Activated T-helper 1 cell treated with anti-CD3 and anti-CD28 coated beads, Interleukin-12 subunit alpha, Interleukin-12 subunit beta, Interleukin-2, Interleukin-4 antibody, amounts not matched to agents 30 ng/mL and 10 ng/mL and 1 ng/mL, durations not matched to agents 14 hours and 24 hours and 36 hours (primary cell): ENCODE results near the gene P2RX7. TPM values are rescaled to one million over a fixed set of nuclear protein-coding genes. Genes with fewer than 3 reads are reported as not detected.

ENCODE experiments used
- DNase-seq: peaks from one replicate; pipeline ENCODE4 v3.0.0; 2021; ENCODE audit warnings: low spot score
- H3K27ac Mint-ChIP-seq: one replicate; pipeline ENCODE4 v1.8.0; 2021; ENCODE audit warnings: mild to moderate bottlenecking, mixed read lengths
- H3K27me3 Mint-ChIP-seq: one replicate; pipeline ENCODE4 v1.8.0; 2022; ENCODE audit warnings: mild to moderate bottlenecking, moderate library complexity, mixed read lengths; ENCODE audit not compliant: insufficient read depth
- H3K36me3 Mint-ChIP-seq: one replicate; pipeline ENCODE4 v1.8.0; 2021; ENCODE audit warnings: low read depth, mixed read lengths
- H3K4me1 Mint-ChIP-seq: one replicate; pipeline ENCODE4 v1.8.0; 2021; ENCODE audit warnings: low read depth, mixed read lengths
- H3K4me3 Mint-ChIP-seq: one replicate; pipeline ENCODE4 v1.8.0; 2021; ENCODE audit warnings: mild to moderate bottlenecking, moderate library complexity, mixed read lengths
- H3K9me3 Mint-ChIP-seq: one replicate; pipeline ENCODE4 v1.8.0; 2021; ENCODE audit warnings: mixed read lengths
- intact Hi-C: fragments of 100-400 bp; cut with micrococcal nuclease; formaldehyde crosslinking; loops from one replicate; pipeline ENCODE4 v1.15.1; 2024
- total RNA-seq: library from RNA; stranded (reverse); gene quantifications from 2 replicates; pipeline ENCODE4 v1.2.3, GENCODE V29; 2022

Gene P2RX7
- total RNA-seq, 1 donor from 2014 or later = 8.0 TPM

- Mint-ChIP-seq H3K4me1 (no peaks in the 10 kb centered on the region), H3K36me3 (peaks cover 23% of the 10 kb centered on the region), H3K27me3 (no peaks in the 10 kb centered on the region), H3K4me3 (no peak overlapping the region), H3K27ac (no peak overlapping the region), H3K9me3 (no peaks in the 10 kb centered on the region)
- intact Hi-C loops = no loop called here
- DNase-seq = no peak
Measured at GRCh38 chr12:121172145-121172544, 39.5 kb downstream of the P2RX7 start.

- no peak overlapping the region for H3K4me3 Mint-ChIP-seq
- intact Hi-C loops = no loop called here
Measured at GRCh38 chr12:121175383-121176119, 42.9 kb downstream of the P2RX7 start.

GRCh38 chr12:121176826-121177529, 44.3 kb downstream of the P2RX7 start:
- intact Hi-C loops = no loop called here
- H3K4me1 Mint-ChIP-seq = peaks cover under 1% of the 10 kb centered on the region
- no peak overlapping the region for H3K27ac Mint-ChIP-seq
- no peak overlapping the region for H3K4me3 Mint-ChIP-seq
- H3K9me3 Mint-ChIP-seq = no peaks in the 10 kb centered on the region
- no peaks in the 10 kb centered on the region for H3K27me3 Mint-ChIP-seq
- no peak for DNase-seq
- H3K36me3 Mint-ChIP-seq = peaks cover 17% of the 10 kb centered on the region

More at GRCh38 chr12:121175383-121176119, 42.9 kb downstream of the P2RX7 start:
- DNase-seq = no peak
- Mint-ChIP-seq H3K27me3 (no peaks in the 10 kb centered on the region), H3K36me3 (peaks cover 20% of the 10 kb centered on the region), H3K9me3 (no peaks in the 10 kb centered on the region), H3K27ac (no peak overlapping the region), H3K4me1 (no peaks in the 10 kb centered on the region)

GRCh38 chr12:121181181-121181580, 48.5 kb downstream of the P2RX7 start:
- no peaks in the 10 kb centered on the region for H3K27me3 Mint-ChIP-seq
- H3K36me3 Mint-ChIP-seq = peaks cover 17% of the 10 kb centered on the region
- no peak overlapping the region for H3K4me3 Mint-ChIP-seq
- H3K27ac Mint-ChIP-seq = no peak overlapping the region
- peaks cover 5% of the 10 kb centered on the region for H3K4me1 Mint-ChIP-seq
- intact Hi-C loops = loop anchor here (5.0 kb wide), 1 partner anchor 34 kb away; no protein-coding TSS in a partner anchor
- no peak for DNase-seq
- no peaks in the 10 kb centered on the region for H3K9me3 Mint-ChIP-seq

- no peak for DNase-seq
- Mint-ChIP-seq H3K9me3 (no peaks in the 10 kb centered on the region), H3K4me1 (peaks cover 5% of the 10 kb centered on the region), H3K4me3 (no peak overlapping the region), H3K27ac (peak overlapping the region; percentile 44), H3K36me3 (peaks cover 13% of the 10 kb centered on the region), H3K27me3 (no peaks in the 10 kb centered on the region)
- intact Hi-C loops = loop anchor here (1.0 to 5.0 kb wide), 2 partner anchors 35 to 53 kb away; no protein-coding TSS in a partner anchor
Measured at GRCh38 chr12:121182222-121182893, 49.7 kb downstream of the P2RX7 start.

- H3K27me3 Mint-ChIP-seq = no peaks in the 10 kb centered on the region
- H3K4me3 Mint-ChIP-seq = no peak overlapping the region
- no peaks in the 10 kb centered on the region for H3K9me3 Mint-ChIP-seq
- DNase-seq = no peak
- H3K27ac Mint-ChIP-seq = no peak overlapping the region
- intact Hi-C loops = loop anchor here (5.0 kb wide), 1 partner anchor 37 kb away; no protein-coding TSS in a partner anchor
- peaks cover 15% of the 10 kb centered on the region for H3K36me3 Mint-ChIP-seq
- H3K4me1 Mint-ChIP-seq = peaks cover 5% of the 10 kb centered on the region
Measured at GRCh38 chr12:121184425-121184824, 51.7 kb downstream of the P2RX7 start.

- Mint-ChIP-seq H3K4me1 (peaks cover 5% of the 10 kb centered on the region), H3K27ac (no peak overlapping the region), H3K9me3 (no peaks in the 10 kb centered on the region), H3K4me3 (no peak overlapping the region), H3K36me3 (peaks cover 12% of the 10 kb centered on the region), H3K27me3 (no peaks in the 10 kb centered on the region)
- intact Hi-C loops = loop anchor here (5.0 kb wide), 1 partner anchor 38 kb away; no protein-coding TSS in a partner anchor
- DNase-seq = no peak
Measured at GRCh38 chr12:121184984-121185889, 52.6 kb downstream of the P2RX7 start.

- Mint-ChIP-seq H3K27me3 (peaks cover 2% of the 10 kb centered on the region), H3K9me3 (peaks cover 4% of the 10 kb centered on the region), H3K27ac (no peak overlapping the region), H3K4me1 (peaks cover 10% of the 10 kb centered on the region), H3K4me3 (no peak overlapping the region), H3K36me3 (peaks cover 10% of the 10 kb centered on the region)
- DNase-seq = no peak
- intact Hi-C loops = no loop called here
Measured at GRCh38 chr12:121186826-121187225, 54.1 kb downstream of the P2RX7 start.

- Mint-ChIP-seq H3K4me1 (peaks cover 5% of the 10 kb centered on the region), H3K4me3 (no peak overlapping the region), H3K27me3 (peaks cover 4% of the 10 kb centered on the region), H3K9me3 (peaks cover 4% of the 10 kb centered on the region), H3K36me3 (peaks cover 4% of the 10 kb centered on the region), H3K27ac (no peak overlapping the region)
- intact Hi-C loops = no loop called here
- DNase-seq = no peak
Measured at GRCh38 chr12:121187501-121187900, 54.8 kb downstream of the P2RX7 start.

GRCh38 chr12:121188227-121188626, 55.6 kb downstream of the P2RX7 start:
- Mint-ChIP-seq H3K27ac (no peak overlapping the region), H3K9me3 (peaks cover 4% of the 10 kb centered on the region), H3K4me3 (no peak overlapping the region), H3K4me1 (peaks cover 9% of the 10 kb centered on the region), H3K27me3 (peaks cover 4% of the 10 kb centered on the region), H3K36me3 (peaks cover 4% of the 10 kb centered on the region)
- DNase-seq = no peak
- intact Hi-C loops = no loop called here

GRCh38 chr12:121189131-121189530, 56.5 kb downstream of the P2RX7 start:
- Mint-ChIP-seq H3K4me3 (no peak overlapping the region), H3K27me3 (peaks cover 4% of the 10 kb centered on the region), H3K27ac (no peak overlapping the region), H3K9me3 (peaks cover 4% of the 10 kb centered on the region), H3K36me3 (peaks cover 4% of the 10 kb centered on the region), H3K4me1 (peaks cover 12% of the 10 kb centered on the region)
- intact Hi-C loops = no loop called here
- DNase-seq = no peak

GRCh38 chr12:121189619-121190155, 57.0 kb downstream of the P2RX7 start:
- H3K4me3 Mint-ChIP-seq = no peak overlapping the region
- DNase-seq = no peak
- H3K4me1 Mint-ChIP-seq = peaks cover 12% of the 10 kb centered on the region
- intact Hi-C loops = no loop called here
- H3K36me3 Mint-ChIP-seq = peaks cover 4% of the 10 kb centered on the region
- peaks cover 4% of the 10 kb centered on the region for H3K9me3 Mint-ChIP-seq
- H3K27ac Mint-ChIP-seq = no peak overlapping the region
- H3K27me3 Mint-ChIP-seq = peaks cover 4% of the 10 kb centered on the region
